Measurements from ENCODE around the gene PHKA1. TPM values are rescaled to one million over a fixed set of nuclear protein-coding genes. Genes with fewer than 3 reads are reported as not detected.

PHKA1 gene
- total and polyA plus RNA-seq, 2 donors (not counting 3 experiments of a cell fraction or from before 2014, with no cell fraction given), result 3.3 to 5.5 TPM

DNA sequence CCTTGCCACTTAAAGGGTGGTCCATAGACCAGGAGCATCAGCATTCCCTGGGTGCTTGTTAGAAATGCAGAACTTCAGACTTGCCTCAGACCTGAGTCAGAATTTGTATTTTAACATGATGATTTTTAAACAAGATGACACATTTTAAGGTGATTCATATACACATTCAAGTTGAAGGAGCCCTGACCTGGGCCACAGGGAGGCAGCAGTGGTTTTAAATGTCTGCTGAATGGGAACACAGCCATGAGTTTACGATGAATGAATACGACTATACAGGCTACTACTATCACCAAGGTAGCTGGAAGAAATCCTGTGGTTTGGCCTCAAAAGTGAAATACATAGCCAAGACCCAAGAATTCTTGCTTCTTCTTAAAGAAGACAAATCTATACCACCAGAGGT lies 144.3 kb downstream of the PHKA1 start:
- DNase-seq (ENCODE audit: low read depth, low spot score), result peak; percentile 22
- CTCF ChIA-PET, result interaction anchor here (0.8 to 1.5 kb wide), 3 partner anchors 14 to 119 kb away, joined by 3 read pairs; no protein-coding TSS in a partner anchor
- no peak for FAIRE-seq

More for the DNA sequence above, 144.3 kb downstream of the PHKA1 start:
- Histone ChIP-seq H3K36me3 (ENCODE audit: control insufficient read depth in 2 of 2, extremely low read depth in 1 of 2, insufficient read depth in 2 of 2, low read length in 2 of 2) (peaks cover 3% of the 10 kb centered on the region in 2 experiments), H3K27ac (ENCODE audit: insufficient read depth, low read depth, low read length) (no peak overlapping the region), H3K4me2 (ENCODE audit: insufficient read depth, low read length) (no peak overlapping the region), H3K9me3 (replicated peaks; ENCODE audit: control insufficient read depth, insufficient read depth, low read length) (no peaks in the 10 kb centered on the region), H3K9ac (replicated peaks; ENCODE audit: extremely low read depth, insufficient read depth, low read length) (no peak overlapping the region), H3K27me3 (ENCODE audit: control insufficient read depth in 2 of 2, insufficient read depth in 2 of 2, low read length in 2 of 2) (no peaks in the 10 kb centered on the region), H2AFZ (ENCODE audit: low read depth, low read length) (no peak overlapping the region), H3K9me1 (replicated peaks; ENCODE audit: control insufficient read depth, extremely low read depth, insufficient read depth, low read length) (no peaks in the 10 kb centered on the region), H4K20me1 (replicated peaks; ENCODE audit: control insufficient read depth, extremely low read depth, insufficient read depth, low read length) (no peaks in the 10 kb centered on the region), H3K4me3 (replicated peaks in 1 of 3; ENCODE audit: insufficient read depth in 1 of 3, low read depth in 1 of 3, low read length in 3 of 3) (no peak overlapping the region), H3K79me2 (ENCODE audit: control insufficient read depth, insufficient read depth, low read length) (peaks cover 7% of the 10 kb centered on the region), H3K4me1 (ENCODE audit: control insufficient read depth, extremely low read depth, insufficient read depth, low read length) (peaks cover 12% of the 10 kb centered on the region)
- POLR2A ChIA-PET, result interaction anchor here (0.5 kb wide), 1 partner anchor 1717 kb away, joined by 4 read pairs; no protein-coding TSS in a partner anchor
- TF ChIP-seq MYC (IDR thresholded peaks at IDR 0.05; ENCODE audit: low read depth, low read length) (no peak), POLR2AphosphoS5 (IDR thresholded peaks at IDR 0.05; ENCODE audit: insufficient read depth, low read depth, low read length) (no peak), JUN (IDR thresholded peaks at IDR 0.05; ENCODE audit: borderline replicate concordance, insufficient read depth, insufficient read length, low read depth) (no peak), FOS (IDR thresholded peaks at IDR 0.05; ENCODE audit: borderline replicate concordance, insufficient read depth, low read length) (peak; percentile 17), EZH2 (IDR thresholded peaks at IDR 0.05; ENCODE audit: borderline replicate concordance, low read depth, low read length, severe bottlenecking) (no peak), GATA2 (IDR thresholded peaks at IDR 0.05; ENCODE audit: insufficient read depth, insufficient read length, low read depth, low read length) (no peak)
- TF ChIP-seq, protein P1, sequence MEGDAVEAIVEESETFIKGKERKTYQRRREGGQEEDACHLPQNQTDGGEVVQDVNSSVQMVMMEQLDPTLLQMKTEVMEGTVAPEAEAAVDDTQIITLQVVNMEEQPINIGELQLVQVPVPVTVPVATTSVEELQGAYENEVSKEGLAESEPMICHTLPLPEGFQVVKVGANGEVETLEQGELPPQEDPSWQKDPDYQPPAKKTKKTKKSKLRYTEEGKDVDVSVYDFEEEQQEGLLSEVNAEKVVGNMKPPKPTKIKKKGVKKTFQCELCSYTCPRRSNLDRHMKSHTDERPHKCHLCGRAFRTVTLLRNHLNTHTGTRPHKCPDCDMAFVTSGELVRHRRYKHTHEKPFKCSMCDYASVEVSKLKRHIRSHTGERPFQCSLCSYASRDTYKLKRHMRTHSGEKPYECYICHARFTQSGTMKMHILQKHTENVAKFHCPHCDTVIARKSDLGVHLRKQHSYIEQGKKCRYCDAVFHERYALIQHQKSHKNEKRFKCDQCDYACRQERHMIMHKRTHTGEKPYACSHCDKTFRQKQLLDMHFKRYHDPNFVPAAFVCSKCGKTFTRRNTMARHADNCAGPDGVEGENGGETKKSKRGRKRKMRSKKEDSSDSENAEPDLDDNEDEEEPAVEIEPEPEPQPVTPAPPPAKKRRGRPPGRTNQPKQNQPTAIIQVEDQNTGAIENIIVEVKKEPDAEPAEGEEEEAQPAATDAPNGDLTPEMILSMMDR (IDR thresholded peaks at IDR 0.05; ENCODE audit: extremely low read depth in 1 of 2, insufficient read depth in 1 of 2, low read depth in 1 of 2, low read length in 2 of 2), result no peak
- intact Hi-C loops (cut with micrococcal nuclease), result loop anchor here (5.0 kb wide), 1 partner anchor 53 kb away; no protein-coding TSS in a partner anchor
- dilution Hi-C loops (cut with MboI; ENCODE audit: extremely low pct_ligation_motif_present, low sequenced_read_pairs), result no loop called here
- BruUV-seq (replicated peaks), result no TSS peak

All from endothelial cell of umbilical vein (primary cell).